Measurements from ENCODE around the gene AP2S1.
"Not testable (repeated sequence)": the region's sequence is repeated elsewhere in the genome, so short reads cannot be mapped to it uniquely, and the experiment has no call there.

AP2S1 gene

GRCh38 chr19:46841458-46842083 is 9.1 kb downstream of the AP2S1 start:
- DNase-seq (ENCODE audit: low spot score) = no peak

GRCh38 chr19:46840498-46840942 is 10.1 kb downstream of the AP2S1 start:
- peak; percentile 71 for DNase-seq (ENCODE audit: low spot score)

GRCh38 chr19:46839752-46840497 is 10.7 kb downstream of the AP2S1 start:
- no peak for DNase-seq (ENCODE audit: low spot score)

GRCh38 chr19:46838160-46838559 is 12.5 kb downstream of the AP2S1 start:
- no peak for DNase-seq (ENCODE audit: low spot score)

GRCh38 chr19:46834984-46835383 is 15.7 kb downstream of the AP2S1 start:
- DNase-seq (ENCODE audit: low spot score) = no peak

- DNase-seq (ENCODE audit: low spot score) = no peak
These were observed 16.5 kb downstream of the AP2S1 start for GRCh38 chr19:46834121-46834520.

GRCh38 chr19:46830864-46831263 is 19.8 kb downstream of the AP2S1 start:
- no peak for DNase-seq (ENCODE audit: low spot score)

- DNase-seq (ENCODE audit: low spot score) = no peak
These were observed 22.2 kb downstream of the AP2S1 start for GRCh38 chr19:46828484-46828883.

- DNase-seq (ENCODE audit: low spot score) = no peak
These were observed 25.0 kb downstream of the AP2S1 start for GRCh38 chr19:46825731-46826055.

- peak; percentile 36 for DNase-seq (ENCODE audit: low spot score)
These were observed 25.5 kb downstream of the AP2S1 start for GRCh38 chr19:46824890-46825730.

- DNase-seq (ENCODE audit: low spot score) = no peak
These were observed 27.6 kb downstream of the AP2S1 start for GRCh38 chr19:46823049-46823448.

GRCh38 chr19:46822410-46822787 is 28.2 kb downstream of the AP2S1 start:
- DNase-seq (ENCODE audit: low spot score) = not testable (repeated sequence)

GRCh38 chr19:46821512-46822409 is 28.9 kb downstream of the AP2S1 start:
- DNase-seq (ENCODE audit: low spot score) = no peak

GRCh38 chr19:46818812-46819211 is 31.8 kb downstream of the AP2S1 start:
- DNase-seq (ENCODE audit: low spot score) = no peak

- DNase-seq (ENCODE audit: low spot score) = no peak
These were observed 34.6 kb downstream of the AP2S1 start for GRCh38 chr19:46815833-46816627.

- DNase-seq (ENCODE audit: low spot score) = no peak
These were observed 36.7 kb downstream of the AP2S1 start for GRCh38 chr19:46813839-46814358.

- DNase-seq (ENCODE audit: low spot score) = no peak
These were observed 37.4 kb downstream of the AP2S1 start for GRCh38 chr19:46812977-46813838.

GRCh38 chr19:46809534-46810272 is 40.9 kb downstream of the AP2S1 start:
- DNase-seq (ENCODE audit: low spot score) = no peak

- DNase-seq (ENCODE audit: low spot score) = no peak
These were observed 44.0 kb downstream of the AP2S1 start for GRCh38 chr19:46806656-46807055.
